ENCODE data around the gene PLXNA1. TPM values are rescaled to one million over a fixed set of nuclear protein-coding genes. Genes with fewer than 3 reads are reported as not detected.

The PLXNA1 gene
- total RNA-seq, 3 donors from 2014 or later = 11.8 to 19.3 (median 12.7) TPM

GRCh38 chr3:126970921-126971320 is 12.0 kb upstream of the PLXNA1 start:
- H3K4me1 ChIP-seq (ENCODE audit: low read depth) = no peaks in the 10 kb centered on the region
- H3K4me3 ChIP-seq = no peak overlapping the region
- H3K36me3 ChIP-seq (ENCODE audit: low read depth) = no peaks in the 10 kb centered on the region
- H3K9me3 ChIP-seq = peaks cover 7% of the 10 kb centered on the region
- DNase-seq (no peak), ATAC-seq (no peak)
- intact Hi-C loops (cut with DNase I, micrococcal nuclease) = no loop called here
- TF ChIP-seq CTCF (IDR thresholded peaks at IDR 0.05) = no peak

- ATAC-seq (peak; percentile 45), DNase-seq (peak; percentile 54 to 71 (median 55))
- no peak overlapping the region for H3K4me3 ChIP-seq
- peaks cover 7% of the 10 kb centered on the region for H3K9me3 ChIP-seq
- intact Hi-C loops (cut with DNase I, micrococcal nuclease) = no loop called here
- H3K36me3 ChIP-seq (ENCODE audit: low read depth) = no peaks in the 10 kb centered on the region
- no peaks in the 10 kb centered on the region for H3K4me1 ChIP-seq (ENCODE audit: low read depth)
- no peak for TF ChIP-seq CTCF (IDR thresholded peaks at IDR 0.05)
Observed at GRCh38 chr3:126971891-126972351, 11.0 kb upstream of the PLXNA1 start.

- Histone ChIP-seq H3K4me1 (ENCODE audit: low read depth) (no peaks in the 10 kb centered on the region), H3K9me3 (peaks cover 7% of the 10 kb centered on the region), H3K36me3 (ENCODE audit: low read depth) (no peaks in the 10 kb centered on the region), H3K4me3 (no peak overlapping the region)
- ATAC-seq = no peak
- no peak for TF ChIP-seq CTCF (IDR thresholded peaks at IDR 0.05)
- peak in 1 of 3 donors; percentile 28 for DNase-seq
- intact Hi-C loops (cut with DNase I, micrococcal nuclease) = no loop called here
Observed at GRCh38 chr3:126972866-126973265, 10.0 kb upstream of the PLXNA1 start.

- ATAC-seq (no peak), DNase-seq (no peak)
- Histone ChIP-seq H3K9me3 (peaks cover 7% of the 10 kb centered on the region), H3K4me3 (no peak overlapping the region), H3K36me3 (ENCODE audit: low read depth) (no peaks in the 10 kb centered on the region), H3K4me1 (ENCODE audit: low read depth) (no peaks in the 10 kb centered on the region)
- intact Hi-C loops (cut with DNase I, micrococcal nuclease) = no loop called here
- no peak for TF ChIP-seq CTCF (IDR thresholded peaks at IDR 0.05)
Observed at GRCh38 chr3:126973814-126974213, 9.1 kb upstream of the PLXNA1 start.

GRCh38 chr3:126974756-126975155 is 8.2 kb upstream of the PLXNA1 start:
- no peak for DNase-seq
- Histone ChIP-seq H3K36me3 (ENCODE audit: low read depth) (no peaks in the 10 kb centered on the region), H3K9me3 (peaks cover 7% of the 10 kb centered on the region), H3K4me1 (ENCODE audit: low read depth) (no peaks in the 10 kb centered on the region), H3K4me3 (no peak overlapping the region)
- no peak for TF ChIP-seq CTCF (IDR thresholded peaks at IDR 0.05)
- no peak for ATAC-seq
- intact Hi-C loops (cut with DNase I, micrococcal nuclease) = no loop called here

GRCh38 chr3:126976906-126977305 is 6.0 kb upstream of the PLXNA1 start:
- Histone ChIP-seq H3K36me3 (ENCODE audit: low read depth) (no peaks in the 10 kb centered on the region), H3K9me3 (peaks cover 7% of the 10 kb centered on the region), H3K4me1 (ENCODE audit: low read depth) (no peaks in the 10 kb centered on the region), H3K4me3 (no peak overlapping the region)
- no peak for DNase-seq
- intact Hi-C loops (cut with DNase I, micrococcal nuclease) = no loop called here
- TF ChIP-seq CTCF (IDR thresholded peaks at IDR 0.05) = no peak
- ATAC-seq = no peak
